GM21717 (cell line): Measurements from ENCODE around the gene WNT7B.
"Not testable (repeated sequence)": the region's sequence is repeated elsewhere in the genome, so short reads cannot be mapped to it uniquely, and the experiment has no call there.

Experiments
- ATAC-seq: cut with Tn5 transposase; IDR thresholded peaks from one replicate; pipeline ENCODE4 v1.9.1; 2021; ENCODE audit warnings: mild to moderate bottlenecking, moderate library complexity; ENCODE audit not compliant: unreplicated experiment

Gene WNT7B

DNA sequence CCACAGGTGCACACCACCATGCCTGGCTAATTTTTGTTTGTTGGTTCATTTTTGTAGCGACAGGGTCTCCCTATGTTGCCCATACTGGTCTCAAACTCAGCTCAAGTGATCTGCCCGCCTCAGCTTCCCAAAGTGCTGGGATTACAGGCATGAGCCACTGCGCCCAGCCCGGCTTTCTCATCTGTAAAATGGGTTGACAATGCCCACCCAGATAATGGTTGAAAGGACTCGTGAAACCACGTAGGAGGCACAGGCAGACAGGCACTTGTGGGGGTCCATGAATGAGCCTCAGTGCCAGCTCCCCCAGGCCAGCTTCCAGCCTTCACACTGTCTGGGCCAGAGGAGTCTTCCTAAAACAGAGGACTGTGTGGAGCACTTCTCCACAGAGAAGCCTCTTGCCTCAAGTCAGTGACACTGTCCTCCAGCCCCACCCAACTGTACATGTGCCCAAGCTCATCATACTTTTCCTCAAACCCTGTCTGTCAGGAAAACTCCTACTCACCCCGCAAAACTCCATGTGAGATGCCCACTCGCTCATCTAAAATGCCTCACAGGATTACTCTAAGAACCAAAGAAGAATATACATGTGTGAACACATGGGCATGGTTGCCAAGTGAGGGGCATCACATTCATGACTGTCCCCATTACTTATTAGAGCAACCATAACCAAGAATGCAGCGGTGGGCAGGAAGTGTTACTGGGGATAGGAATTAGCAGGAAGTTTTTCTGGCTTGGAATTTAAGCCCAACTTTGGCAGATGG is 32.1 kb upstream of the WNT7B start:
- no peak for ATAC-seq

DNA sequence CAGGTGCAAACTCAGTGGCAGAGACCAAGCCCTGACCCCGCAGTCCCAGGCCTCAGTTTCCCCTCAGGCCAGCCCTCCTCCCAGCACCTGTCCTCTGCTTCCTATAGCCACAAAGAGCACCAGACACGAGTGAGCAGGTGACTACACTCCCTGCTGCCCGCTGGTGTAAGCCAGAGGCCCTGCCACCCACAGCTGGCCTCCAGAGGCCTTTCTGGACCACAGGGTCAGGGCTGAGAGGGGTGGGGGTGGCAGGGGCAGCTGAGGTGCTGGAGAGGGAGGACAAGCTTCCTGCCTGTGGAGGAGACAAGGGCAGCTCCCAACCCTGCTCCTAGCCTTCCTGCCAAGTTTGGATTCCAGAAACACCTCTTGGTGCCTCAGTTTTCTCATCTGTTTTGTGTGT is 31.3 kb upstream of the WNT7B start:
- no peak for ATAC-seq

DNA sequence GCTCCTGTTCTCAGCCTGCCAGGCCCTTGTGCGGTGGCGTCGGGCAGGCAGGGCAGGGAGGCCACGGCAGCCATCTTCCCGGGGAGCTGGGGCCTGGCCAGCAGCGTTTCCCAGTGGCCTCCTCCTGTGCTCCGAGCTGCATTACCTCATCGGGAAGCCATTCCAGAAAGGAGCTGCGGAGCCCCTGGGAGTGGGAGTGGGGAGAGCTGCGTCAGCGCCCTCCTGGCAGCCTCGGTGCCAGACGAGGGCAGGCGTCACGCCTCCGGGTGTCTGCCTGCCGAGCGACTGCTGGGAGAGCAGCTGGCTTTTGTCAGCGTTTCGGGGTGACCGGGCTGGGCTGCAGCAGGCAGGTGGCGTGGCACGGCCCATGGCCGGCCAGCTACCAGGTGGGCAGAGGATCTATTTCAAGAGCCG is 30.9 kb upstream of the WNT7B start:
- no peak for ATAC-seq

DNA sequence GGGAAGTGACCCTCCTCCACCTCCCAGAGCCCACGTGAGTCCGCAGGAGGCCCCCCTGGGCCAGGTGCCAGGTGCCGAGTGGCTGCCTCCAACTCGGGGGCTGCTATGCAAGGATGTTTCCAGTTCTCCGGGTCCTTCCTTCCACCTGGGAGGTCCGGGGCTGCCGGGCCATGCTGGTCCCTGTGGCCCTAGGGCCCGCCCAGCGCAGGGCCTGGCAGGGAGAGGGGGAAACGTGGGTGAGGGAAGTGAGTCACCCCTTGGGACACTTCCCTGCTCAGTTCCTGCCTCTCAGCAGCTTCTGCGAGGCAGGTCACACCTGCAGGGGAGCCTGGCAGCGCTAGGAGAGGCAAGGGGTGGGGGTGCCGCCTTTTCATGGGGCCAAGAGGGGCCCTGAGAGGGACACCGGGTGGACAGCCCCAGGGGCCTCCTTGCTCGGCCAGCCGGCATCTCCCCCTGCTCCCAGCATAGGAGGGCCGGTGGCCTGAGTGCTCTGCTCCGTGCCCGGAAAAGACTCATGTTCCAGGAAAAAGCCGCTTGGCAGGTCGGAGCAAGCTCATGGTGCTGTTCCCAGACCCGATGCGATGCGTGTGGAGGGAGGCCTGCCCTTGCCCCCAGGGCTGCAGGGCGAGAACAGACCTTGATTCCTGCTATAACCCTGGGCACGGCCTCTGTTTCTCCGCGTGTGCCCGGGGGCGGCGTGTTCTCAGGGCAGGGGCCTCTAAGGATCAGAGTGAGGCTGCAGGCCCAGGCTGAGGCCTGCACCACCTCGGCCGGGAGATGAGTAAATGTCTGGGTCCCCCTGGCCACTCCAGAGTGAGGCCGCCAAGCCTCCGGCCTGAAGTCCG is 30.3 kb upstream of the WNT7B start:
- no peak for ATAC-seq

DNA sequence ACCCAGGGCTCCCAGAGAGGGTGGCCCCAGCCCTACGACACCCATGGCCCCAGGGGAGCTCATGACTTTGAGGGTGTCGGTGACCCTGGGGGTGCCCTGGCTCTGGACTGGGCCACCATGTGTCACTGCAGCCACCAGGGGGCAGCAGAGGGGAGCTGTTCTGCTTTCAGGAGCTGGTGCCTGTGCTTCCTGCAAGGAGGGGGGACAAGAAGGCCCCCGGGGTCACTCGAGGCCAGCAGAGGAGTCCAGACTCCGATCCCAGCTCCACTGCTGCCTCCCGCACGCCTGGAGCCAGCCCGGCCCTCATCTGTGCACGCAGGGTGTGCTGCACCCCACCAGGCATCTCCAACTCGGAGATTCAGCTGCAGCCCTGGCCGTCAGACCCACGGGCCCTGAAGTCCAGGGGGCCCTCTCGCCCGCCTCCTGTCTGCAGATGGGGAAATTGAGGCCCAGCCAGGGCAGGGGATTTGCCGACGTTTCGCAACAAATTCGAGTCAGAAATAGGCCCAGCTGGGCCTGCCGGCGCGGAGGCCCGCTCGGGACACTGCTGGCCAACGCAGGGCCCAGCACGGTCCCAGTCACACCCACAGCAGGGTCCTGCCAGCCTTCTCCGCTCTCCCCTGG is 29.5 kb upstream of the WNT7B start:
- ATAC-seq: no peak

DNA sequence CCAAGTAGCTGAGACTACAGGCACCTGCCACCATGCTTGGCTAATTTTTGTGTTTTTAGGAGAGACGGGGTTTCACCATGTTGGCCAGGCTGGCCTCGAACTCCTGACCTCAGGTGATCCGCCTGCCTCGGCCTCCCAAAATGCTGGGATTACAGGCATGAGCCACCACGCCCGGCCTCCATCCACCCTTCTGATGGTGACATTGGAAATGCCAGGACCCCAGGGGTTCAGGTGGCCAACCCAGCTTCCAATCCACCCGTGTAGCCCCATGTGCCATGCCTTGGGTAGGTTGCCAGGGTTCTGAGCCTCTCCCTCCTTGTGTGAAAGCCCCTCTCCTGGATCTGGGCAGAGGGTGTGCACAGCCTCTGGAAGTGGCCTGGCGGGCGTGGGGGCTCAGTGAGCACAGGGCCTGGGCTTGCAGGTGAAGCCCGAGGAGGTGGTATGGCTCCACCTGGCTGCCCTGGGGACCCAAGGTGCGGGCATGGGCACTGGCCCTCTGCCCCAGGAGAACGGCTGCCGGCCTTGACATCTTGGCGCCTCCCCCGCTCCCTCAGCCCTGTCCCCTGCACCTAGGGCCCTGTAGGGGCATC is 28.2 kb upstream of the WNT7B start:
- not testable (repeated sequence) for ATAC-seq

DNA sequence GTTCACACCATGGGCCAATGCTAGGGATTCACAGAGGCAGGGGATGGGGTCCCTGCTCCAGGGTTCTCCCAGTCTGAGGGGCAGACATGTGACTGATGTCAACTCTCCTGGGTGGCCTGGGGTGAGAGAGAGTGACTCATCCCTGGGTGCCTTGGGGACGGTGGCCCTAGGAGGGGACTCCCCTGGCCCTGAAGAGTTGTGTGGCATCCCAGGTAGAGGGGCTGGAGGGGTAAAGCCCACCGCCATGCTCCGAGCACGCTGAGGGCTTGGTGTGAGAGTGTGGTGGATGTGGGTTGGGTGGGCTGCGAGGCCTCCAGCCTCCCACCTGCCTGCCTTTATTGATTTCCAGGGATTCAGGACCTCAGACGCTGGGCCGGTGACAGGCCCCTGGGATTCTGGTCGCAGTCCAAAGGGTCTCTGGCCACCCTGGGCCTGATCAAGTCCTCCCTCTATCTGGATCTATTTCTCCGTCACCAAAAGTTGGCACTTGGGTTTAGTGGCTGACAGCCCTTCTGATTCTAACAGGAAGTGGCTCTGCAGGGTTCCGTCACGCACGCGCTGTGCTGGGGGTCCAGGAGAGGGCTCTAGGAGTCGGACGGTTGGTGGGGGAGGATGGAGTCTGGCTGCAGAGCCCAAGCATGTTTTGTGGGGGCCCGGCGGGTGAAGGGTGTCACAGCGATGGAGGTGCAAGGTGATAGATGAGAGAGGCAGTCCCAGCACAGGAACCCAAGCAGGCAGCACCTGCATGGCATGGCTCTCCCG is 27.3 kb upstream of the WNT7B start:
- ATAC-seq: no peak

DNA sequence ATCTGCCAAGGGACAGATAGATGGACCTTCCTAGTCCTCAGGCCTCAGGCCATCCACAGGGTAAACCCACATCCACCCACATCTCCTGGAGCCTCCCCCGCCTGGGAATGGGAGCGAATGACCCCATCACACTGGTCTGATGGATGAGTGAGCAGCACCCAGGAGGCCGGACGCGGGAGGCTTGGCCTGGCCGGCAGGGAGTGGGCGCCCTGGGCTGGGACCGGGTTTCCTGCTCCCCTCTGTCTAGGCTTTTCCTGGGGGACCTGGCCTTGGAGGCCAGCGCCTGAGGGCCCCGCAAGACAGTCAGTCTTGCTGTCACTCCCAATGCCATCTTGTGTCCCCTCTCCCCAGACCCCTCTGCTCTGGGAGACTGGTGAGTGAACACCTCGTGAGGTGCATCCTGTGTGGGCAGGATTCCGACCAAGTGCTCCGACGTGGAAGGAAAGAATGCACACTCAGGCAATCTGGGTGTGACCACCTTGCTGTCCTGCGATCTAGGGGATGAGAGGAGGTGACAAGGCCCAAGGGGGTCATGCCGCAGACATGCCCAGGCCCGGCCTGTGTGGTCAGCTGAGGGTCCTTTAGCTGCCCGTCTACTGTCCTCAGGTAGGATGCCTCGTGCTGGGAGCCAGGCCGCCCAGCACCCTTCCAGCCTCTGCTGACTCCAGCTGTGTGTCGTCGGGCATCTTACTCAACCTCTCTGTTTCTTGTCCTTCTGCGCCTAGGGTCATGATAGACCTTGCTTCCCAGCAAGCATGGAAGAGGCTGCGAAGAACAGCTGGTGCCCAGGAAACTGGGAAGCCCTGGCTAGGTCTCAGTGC is 26.5 kb upstream of the WNT7B start:
- ATAC-seq: no peak

DNA sequence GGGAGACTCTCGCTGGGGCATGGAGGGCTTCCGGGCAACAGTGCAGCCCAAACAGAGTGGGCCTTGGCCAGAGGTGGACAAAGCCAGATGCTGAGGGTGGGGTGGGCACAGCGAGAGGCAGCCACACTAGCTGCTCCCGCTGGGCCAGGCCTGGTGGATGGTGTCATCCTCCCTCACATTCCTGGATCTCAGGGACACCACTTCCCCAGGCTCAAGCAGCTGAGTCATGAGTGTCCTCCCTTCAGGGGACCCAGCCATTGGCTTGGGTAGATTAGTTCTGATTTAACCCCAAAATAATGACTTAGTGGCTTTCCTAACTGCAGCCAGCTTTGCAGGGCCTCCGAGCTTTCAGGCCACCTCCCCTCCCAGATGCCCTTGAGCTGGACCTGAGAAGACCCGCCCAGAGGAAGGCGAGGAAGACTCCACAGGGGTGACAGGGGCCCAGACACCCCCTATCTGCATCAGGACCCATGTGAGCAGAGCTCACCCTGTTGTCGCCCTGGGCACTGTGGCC is 25.9 kb upstream of the WNT7B start:
- no peak for ATAC-seq

DNA sequence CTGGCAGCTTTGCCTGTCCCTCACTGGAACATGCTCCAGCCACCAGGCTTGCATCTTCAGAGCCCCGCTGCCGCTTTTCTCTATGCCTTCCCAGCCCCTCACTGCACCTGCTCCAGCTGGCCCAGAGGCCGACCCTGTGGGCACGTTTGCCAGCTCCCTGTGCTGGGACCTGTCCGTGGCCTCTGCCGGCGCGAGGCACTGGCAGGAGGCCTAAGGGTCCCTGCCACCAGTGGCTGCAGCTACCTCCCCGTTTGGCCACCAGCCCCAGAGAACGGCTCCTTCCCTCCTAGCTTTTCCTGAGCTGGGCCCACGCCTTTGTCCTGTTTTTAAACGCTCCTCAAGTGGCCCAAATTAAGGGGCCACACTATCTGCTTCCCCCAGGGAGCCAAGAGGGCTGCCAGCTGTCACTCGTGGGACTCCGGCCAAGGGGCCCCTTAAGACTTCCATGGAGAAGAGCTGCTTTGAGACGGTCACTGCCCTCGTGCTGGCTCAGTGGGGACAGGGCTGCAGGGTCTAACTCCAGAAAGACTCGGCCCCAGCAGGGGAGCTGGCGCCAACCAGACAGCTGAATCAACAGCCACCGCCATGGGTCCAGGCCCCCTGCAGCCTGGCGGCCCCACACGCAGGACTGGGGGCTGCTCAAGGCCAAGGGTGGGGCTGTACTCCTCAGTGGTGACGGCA is 24.6 kb upstream of the WNT7B start:
- ATAC-seq: no peak

DNA sequence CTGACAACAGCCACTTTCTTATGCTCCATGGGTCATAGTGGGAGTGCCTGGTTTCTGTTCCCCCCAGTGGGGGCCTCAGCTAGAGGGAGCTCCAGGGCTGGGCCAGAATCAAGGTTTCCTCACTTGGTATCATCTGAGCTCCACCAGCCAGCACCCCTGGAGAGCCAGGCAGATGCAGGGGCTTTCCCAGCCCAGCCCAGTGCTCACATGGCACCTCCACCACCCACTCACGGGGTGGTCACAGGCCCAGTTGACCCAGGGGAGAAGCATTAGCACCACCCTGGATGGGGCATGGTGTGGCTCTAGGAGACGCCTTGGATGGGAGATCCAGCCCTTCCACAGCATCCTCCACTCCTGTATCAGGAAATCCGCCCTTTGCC is 24.1 kb upstream of the WNT7B start:
- no peak for ATAC-seq

DNA sequence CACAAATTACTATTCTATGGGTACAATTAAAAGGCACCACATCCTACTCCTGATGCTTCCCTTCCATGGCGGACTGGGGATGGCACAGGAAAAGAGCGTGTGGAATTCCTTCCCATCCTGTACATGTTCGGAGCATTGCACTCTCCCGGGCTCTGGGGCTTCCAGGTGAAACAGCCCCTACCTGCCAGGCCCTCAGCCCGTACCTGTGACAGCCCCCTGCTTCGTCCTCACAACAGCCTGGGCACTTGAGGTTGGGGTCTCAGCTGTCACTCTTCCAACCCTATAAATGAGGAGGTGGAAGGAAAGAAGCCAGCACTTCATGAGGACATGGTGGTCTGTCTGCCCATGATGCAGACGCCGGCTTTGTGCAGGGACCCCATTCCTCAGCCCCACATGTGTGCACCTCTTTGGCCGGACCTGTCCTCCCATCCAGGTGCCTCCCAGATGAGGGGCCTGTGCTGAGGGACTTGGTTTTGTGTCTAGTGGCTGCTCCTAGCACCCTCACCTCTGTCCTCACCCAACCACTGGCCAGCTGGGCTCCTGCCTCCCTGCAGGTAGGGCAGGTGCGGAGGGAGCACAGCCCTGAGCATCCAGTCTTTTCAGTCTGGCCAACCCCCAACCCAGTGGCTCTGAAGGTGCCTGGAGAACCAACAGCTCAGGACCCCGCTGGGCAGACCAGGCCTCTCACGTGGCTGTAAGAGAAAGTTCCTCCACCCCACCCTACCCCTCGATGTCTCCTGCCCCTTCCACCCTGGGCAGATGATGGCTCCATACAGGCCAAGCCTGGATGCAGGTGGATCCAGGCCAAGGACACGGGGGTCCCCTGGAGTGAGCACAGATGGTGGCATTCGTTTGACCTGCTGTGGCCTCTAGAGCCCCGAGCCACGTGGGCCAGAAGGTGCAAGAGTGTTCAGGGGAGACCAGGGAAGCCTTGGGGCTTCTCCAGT is 23.4 kb upstream of the WNT7B start:
- ATAC-seq: no peak

DNA sequence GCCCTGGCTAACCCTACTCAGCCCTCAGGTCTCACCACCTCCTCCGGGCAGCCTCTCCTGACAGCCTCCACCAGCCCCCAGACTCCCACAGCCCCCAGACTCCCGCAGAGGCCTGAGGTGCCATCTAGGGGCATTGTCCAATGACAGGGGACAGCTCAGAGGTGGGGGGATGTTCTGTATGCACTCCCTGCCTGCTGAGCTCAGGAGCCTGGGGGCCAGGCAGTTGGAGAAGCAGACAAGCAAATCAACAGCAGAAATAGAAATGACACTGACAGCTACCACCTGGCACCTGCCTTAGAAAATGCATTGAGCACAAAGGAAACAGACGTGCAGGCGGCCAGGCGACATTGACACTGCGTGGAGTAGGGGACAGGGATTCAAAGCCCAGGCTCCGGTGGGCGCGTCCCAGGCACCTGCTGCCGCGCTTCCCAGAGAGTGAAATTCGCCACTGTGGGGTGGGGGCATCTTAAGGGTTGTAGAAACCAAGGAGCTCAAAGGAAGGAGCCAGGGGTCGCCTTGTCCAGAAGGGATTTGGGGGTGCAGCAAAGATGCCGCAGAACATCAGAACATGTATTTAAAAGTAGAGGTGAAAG is 22.5 kb upstream of the WNT7B start:
- no peak for ATAC-seq

DNA sequence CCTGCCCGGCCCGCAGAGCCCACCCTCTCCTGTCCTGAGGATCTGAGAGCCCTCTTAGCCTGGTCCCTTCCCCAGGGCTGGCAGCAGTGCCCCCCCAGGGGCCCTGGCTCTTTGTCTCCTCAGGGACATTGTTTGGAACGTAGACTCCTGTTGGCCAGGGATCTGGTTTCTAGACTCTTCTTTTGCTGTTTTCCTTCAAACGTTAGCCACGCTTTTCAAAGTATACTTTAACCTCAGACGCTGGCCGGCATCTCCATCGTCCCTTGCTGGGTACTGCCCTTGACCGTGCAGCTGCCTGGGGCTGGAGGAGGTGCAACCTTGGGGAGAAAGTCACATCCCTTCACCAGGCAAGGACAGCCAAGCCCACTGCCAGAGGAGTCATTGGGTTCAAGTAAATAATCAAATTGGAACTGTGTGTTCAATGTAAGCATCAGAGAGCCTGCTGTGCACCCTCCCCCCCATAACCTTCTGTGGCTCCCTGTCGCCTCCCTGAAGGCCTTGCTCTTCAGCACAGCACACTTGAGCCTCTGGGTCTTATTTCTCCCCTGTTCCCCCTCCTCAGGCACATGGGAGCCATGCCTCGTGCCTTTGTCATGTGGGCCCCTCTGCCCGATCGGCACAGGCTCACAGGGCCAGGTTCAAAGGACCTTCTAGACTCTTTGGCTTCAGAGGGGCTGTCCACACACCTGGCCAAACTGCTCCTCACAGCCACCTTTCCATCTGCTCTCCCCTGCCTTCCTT is 21.8 kb upstream of the WNT7B start:
- no peak for ATAC-seq

DNA sequence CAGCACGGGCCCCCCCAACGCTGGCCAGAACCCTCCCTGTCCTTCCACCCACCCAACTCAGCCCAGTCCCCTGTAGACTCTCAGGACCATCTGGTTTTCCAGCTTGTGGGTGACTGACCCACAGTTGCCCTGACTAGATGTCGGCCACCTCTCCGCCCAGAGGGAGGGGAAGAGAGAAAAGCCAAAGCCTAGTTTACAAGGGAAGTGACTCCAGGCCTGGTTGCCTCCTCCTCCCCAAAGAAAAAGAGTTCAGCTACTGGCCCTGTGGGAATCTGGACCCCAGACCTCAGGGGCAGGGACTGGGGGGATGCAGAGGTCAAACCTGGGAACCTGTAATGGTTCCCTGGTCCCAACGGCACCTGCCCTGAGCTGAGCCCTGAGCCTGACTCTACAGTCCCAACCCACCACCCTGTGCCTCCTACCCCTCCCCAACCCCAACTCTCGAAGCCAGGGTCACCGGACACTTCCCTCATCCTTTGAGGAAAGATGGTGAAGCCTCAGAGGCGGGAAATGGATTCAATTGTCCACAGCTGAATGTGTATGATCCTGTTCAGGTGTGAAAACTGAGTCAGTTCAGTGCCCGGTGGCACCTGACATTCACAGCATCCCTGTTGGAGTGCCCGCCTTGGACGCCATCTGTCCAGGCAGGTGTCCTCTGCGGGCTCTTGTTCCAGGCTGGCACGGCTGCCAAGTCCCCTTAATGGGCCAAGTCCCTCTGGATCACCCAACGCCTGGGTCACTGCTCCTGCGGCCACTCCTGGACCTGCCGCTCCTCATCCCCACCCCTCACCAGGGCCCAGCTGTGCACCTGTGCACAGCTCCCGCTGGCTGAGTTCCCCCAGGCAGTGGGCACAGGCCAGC is 21.0 kb upstream of the WNT7B start:
- no peak for ATAC-seq
